Measurements from ENCODE around the gene VAV2. TPM values are rescaled to one million over a fixed set of nuclear protein-coding genes. Genes with fewer than 3 reads are reported as not detected.

VAV2 gene
- total and polyA plus RNA-seq, 11 donors, result 3.3 to 9.9 (median 5.3) TPM

- no peaks in the 10 kb centered on the region for H3K9me3 ChIP-seq
- no peak for DNase-seq
- intact Hi-C loops (cut with DNase I), result no loop called here
- ATAC-seq, result no peak
- peaks cover 0 to 9% (median 0%) of the 10 kb centered on the region in 12 donors for H3K4me1 ChIP-seq
- no peak overlapping the region for H3K27ac ChIP-seq
- peaks cover 0 to 8% (median 4%) of the 10 kb centered on the region in 9 donors for H3K27me3 ChIP-seq
- 69 to 75% (median 72%) methylated on average over 9 to 10 of the region's 10 CpGs for WGBS, 4 donors
- no peak overlapping the region for H3K4me3 ChIP-seq
- TF ChIP-seq, protein P1, sequence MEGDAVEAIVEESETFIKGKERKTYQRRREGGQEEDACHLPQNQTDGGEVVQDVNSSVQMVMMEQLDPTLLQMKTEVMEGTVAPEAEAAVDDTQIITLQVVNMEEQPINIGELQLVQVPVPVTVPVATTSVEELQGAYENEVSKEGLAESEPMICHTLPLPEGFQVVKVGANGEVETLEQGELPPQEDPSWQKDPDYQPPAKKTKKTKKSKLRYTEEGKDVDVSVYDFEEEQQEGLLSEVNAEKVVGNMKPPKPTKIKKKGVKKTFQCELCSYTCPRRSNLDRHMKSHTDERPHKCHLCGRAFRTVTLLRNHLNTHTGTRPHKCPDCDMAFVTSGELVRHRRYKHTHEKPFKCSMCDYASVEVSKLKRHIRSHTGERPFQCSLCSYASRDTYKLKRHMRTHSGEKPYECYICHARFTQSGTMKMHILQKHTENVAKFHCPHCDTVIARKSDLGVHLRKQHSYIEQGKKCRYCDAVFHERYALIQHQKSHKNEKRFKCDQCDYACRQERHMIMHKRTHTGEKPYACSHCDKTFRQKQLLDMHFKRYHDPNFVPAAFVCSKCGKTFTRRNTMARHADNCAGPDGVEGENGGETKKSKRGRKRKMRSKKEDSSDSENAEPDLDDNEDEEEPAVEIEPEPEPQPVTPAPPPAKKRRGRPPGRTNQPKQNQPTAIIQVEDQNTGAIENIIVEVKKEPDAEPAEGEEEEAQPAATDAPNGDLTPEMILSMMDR (IDR thresholded peaks at IDR 0.05), result no peak
- TF ChIP-seq POLR2A (IDR thresholded peaks at IDR 0.05), result no peak
- H3K36me3 ChIP-seq, result no peaks in the 10 kb centered on the region
Observed at GRCh38 chr9:133732639-133733408, 259.3 kb downstream of the VAV2 start.

- H3K4me3 ChIP-seq, result no peak overlapping the region
- DNase-seq, result no peak
- TF ChIP-seq, protein P1 (IDR thresholded peaks at IDR 0.05), result no peak
- no peaks in the 10 kb centered on the region for H3K36me3 ChIP-seq
- no peaks in the 10 kb centered on the region for H3K9me3 ChIP-seq
- ATAC-seq, result peak in 3 of 4 donors; percentile 44 to 60 (median 51)
- peaks cover 0 to 1% (median 0%) of the 10 kb centered on the region in 12 donors for H3K4me1 ChIP-seq
- H3K27ac ChIP-seq, result no peak overlapping the region
- WGBS, 4 donors, result 62 to 75% (median 71%) methylated on average over 15 to 30 of the region's 30 CpGs
- H3K27me3 ChIP-seq, result peaks cover 0 to 16% (median 5%) of the 10 kb centered on the region in 9 donors
- intact Hi-C loops (cut with DNase I), result no loop called here
Observed at GRCh38 chr9:133731876-133732638, 260.1 kb downstream of the VAV2 start.

GRCh38 chr9:133730994-133731715 lies 261.0 kb downstream of the VAV2 start:
- Histone ChIP-seq H3K27me3 (peaks cover 0 to 23% (median 5%) of the 10 kb centered on the region in 9 donors), H3K4me1 (no peaks in the 10 kb centered on the region), H3K36me3 (no peaks in the 10 kb centered on the region), H3K4me3 (no peak overlapping the region), H3K9me3 (no peaks in the 10 kb centered on the region), H3K27ac (no peak overlapping the region)
- intact Hi-C loops (cut with DNase I), result no loop called here
- ATAC-seq, result no peak
- DNase-seq, result no peak
- 84 to 90% (median 87%) methylated on average over 26 to 27 of the region's 27 CpGs for WGBS, 4 donors
- no peak for TF ChIP-seq POLR2A (IDR thresholded peaks at IDR 0.05)
- TF ChIP-seq, protein P1 (IDR thresholded peaks at IDR 0.05), result no peak

Measured in heart left ventricle (tissue), 16 donors.